ENCODE data around the gene PLD1.
A peak's percentile ranks its signal among the peaks of the same experiment; 100 is the strongest.

GRCh38 chr3:171646357-171647133 lies 163.7 kb downstream of the PLD1 start:
- TF ChIP-seq CTCF (IDR thresholded peaks at IDR 0.05) (peak; percentile 57 to 68 (median 63)), POLR2AphosphoS5 (IDR thresholded peaks at IDR 0.05) (no peak)

All from transverse colon (tissue), 4 donors.